GM19193 (cell line): ENCODE measurements around the gene AKR1A1.

Experiments used
- POLR2A ChIP-seq: IDR thresholded peaks from 4 replicates; pipeline ENCODE4 v1.6.1; 2011; ENCODE audit not compliant: insufficient read depth, insufficient read length; ENCODE audit errors: extremely low read depth

Gene AKR1A1

DNA sequence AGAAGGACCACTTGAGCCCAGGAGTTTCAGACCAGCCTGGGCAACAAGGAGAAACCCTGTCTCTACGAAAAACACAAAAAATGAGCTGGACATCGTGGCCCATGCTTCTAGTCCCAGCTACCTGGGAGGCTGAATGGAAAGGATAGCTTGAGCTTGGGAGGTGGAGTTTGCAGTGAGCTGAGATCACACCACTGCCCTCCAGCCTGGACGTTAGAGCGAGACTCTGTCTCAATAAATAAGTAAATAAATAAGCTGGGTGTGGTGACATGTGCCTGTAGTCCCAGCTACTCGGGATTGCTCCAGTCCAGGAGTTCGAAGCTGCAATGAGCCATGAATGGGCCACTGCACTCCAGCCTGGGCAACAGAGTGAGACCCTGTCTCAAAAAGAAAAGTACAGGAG lies 3.6 kb downstream of the AKR1A1 start:
- no peak for TF ChIP-seq POLR2A

GRCh38 chr1:45557422-45557944 lies 6.9 kb downstream of the AKR1A1 start:
- TF ChIP-seq POLR2A = no peak

DNA sequence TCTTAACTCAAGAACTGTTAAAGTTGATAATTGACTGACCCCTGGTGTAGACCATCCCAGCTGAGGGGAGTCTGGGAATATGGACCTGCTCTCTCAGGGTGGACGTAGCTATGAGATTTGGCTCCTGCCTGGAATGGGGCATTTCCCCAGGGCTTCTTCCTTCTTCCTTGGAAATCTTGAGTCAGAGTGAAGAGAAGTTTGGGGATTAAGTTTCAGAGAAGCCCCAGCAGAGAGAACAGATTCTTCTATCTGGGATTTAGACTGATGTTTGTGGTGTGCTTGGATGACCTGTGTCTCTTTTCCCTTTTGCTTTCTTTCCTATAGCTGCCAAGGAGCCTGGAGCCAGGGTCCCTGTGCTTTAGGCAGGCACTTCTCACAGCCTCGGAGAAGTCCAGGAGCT lies 13.2 kb downstream of the AKR1A1 start:
- TF ChIP-seq POLR2A = no peak

DNA sequence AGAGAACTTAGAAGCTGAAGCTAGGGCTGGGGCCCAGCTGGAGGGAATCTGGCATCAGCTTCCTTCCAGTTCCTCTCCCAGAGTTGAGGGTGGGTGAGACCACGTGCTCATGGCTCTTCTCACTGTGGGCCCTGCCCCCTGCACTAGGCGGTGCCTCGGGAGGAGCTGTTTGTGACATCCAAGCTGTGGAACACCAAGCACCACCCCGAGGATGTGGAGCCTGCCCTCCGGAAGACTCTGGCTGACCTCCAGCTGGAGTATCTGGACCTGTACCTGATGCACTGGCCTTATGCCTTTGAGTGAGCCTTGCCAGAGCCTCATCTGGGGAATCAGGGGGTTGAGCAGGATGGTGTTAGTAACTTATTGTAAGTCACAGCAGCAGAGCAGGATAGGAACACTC lies 16.1 kb downstream of the AKR1A1 start:
- TF ChIP-seq POLR2A = no peak

DNA sequence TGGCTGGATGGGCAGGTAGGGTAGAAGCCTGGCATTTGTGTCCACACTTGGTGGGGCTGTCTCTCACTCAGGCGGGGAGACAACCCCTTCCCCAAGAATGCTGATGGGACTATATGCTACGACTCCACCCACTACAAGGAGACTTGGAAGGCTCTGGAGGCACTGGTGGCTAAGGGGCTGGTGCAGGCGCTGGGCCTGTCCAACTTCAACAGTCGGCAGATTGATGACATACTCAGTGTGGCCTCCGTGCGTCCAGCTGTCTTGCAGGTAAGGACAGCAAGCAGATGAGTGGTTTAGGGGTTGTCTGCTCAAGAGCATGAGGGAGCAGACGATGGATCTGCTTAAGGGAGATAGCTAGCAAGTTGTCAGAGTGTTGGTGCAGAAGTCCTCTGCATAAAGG lies 17.3 kb downstream of the AKR1A1 start:
- TF ChIP-seq POLR2A = no peak

DNA sequence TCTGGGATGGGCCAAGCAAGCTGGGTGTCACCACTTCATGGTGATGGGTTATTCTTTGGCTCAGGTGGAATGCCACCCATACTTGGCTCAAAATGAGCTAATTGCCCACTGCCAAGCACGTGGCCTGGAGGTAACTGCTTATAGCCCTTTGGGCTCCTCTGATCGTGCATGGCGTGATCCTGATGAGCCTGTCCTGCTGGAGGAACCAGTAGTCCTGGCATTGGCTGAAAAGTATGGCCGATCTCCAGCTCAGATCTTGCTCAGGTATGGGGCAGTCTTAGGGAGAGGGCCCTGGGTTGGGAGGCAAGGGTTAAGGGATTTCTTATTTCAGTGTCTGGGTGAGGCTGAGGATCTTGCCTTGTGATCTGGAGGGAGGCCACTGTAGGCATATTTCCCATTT lies 17.8 kb downstream of the AKR1A1 start:
- no peak for TF ChIP-seq POLR2A

- no peak for TF ChIP-seq POLR2A
These were observed 18.9 kb downstream of the AKR1A1 start for GRCh38 chr1:45569571-45569961.

GRCh38 chr1:45569962-45570581 lies 19.4 kb downstream of the AKR1A1 start:
- TF ChIP-seq POLR2A = no peak

GRCh38 chr1:45570631-45571030 lies 20.0 kb downstream of the AKR1A1 start:
- TF ChIP-seq POLR2A = no peak

DNA sequence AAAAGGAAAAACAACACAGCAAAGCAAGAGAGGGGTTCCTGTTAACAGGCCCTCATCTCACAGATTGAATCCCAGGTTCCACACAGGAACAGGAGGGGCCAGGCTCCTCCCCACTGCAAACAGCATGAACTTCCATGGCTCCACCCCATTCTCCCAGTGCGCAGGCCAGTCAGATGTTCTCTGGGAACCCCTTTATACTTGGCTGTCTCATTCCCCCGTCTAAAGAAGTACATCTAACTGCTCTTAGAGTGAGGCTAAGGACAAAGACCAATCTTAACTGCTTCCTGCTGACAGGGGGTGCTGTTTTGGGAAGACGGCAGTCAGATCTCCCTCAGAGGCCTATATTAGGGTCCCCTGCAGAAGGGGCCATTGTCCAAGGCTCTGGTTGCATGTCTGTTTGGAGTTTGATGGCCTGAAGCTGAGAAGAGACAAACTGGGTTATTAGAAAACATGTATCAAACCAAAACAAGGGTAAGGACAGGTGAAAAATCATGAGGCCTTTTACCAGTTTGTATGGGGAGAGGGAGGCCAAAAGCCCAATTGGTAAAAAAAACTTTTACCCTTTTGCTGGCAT lies 22.7 kb downstream of the AKR1A1 start:
- TF ChIP-seq POLR2A = no peak

DNA sequence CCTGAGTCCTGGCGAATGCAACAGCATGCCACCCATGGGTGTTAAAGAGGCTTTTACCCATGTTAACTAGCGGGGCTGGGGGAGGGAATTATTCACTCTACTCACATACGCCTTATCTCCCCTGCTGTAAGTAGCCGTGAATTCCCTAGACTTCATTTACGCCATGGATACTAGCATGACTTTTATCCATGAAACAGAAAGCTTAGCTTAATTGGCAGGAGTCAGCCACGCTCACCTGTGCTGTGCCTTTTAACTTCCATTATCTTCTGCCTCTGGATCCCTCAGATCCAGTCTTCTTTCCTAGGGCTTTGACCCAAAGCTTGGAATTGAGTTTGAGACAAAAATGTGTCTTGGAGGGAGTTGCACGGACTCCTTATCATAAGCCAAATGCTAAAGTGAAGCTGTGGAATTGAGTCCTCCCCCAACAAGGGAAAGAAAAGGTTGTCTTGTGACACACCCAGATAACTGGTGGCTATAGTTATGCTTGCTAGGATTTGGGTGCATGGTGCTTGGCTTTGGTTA lies 23.5 kb downstream of the AKR1A1 start:
- no peak for TF ChIP-seq POLR2A

GRCh38 chr1:45583264-45583665 lies 32.6 kb downstream of the AKR1A1 start:
- no peak for TF ChIP-seq POLR2A

- TF ChIP-seq POLR2A = peak; percentile 99
These were observed 33.2 kb downstream of the AKR1A1 start, which contains the start of gene NASP for GRCh38 chr1:45583666-45584350. NASP (plus strand) TSS chr1:45584041; CDS start chr1:45584147, 106 bp downstream.

GRCh38 chr1:45584351-45585109 lies 33.9 kb downstream of the AKR1A1 start:
- no peak for TF ChIP-seq POLR2A

DNA sequence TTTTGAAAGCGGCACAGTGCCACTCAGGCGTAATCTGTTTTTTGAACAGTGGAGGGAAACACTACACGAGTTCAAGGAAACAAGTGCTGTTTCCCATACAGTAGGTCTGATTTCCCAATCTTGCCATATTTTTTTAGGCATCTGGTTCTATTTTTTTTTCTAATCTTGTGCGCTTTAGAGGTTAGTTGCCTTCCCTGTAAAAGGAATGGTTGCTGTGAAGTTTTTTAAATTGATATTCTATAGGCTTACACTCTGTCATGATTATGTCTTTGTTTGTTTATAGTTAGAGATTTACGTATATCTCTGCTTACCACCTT lies 34.4 kb downstream of the AKR1A1 start:
- TF ChIP-seq POLR2A = no peak
